Measurements from ENCODE around the gene DAB1.

DAB1 gene

GRCh38 chr1:57210881-57211280 lies 213.0 kb downstream of the DAB1 start:
- no peak for DNase-seq

DNA sequence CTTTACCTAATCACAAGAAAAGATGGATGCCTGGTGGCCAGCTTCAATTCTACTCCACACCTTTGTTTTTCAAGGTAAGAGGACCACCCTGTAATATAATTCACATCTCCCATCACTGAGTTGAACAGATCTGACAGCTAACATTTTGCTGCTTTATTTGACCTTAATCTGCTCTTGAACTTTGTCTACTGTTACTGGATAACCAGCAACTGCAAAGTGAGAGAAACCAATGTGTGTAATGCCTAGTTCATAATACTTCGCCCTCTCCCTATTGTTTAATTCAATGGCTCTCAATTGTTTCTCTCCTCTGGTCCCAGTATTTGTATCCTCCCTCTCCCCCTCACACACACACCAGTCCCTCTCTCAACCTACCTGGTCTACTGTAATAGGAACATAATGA lies 214.4 kb downstream of the DAB1 start:
- DNase-seq = no peak

GRCh38 chr1:57208741-57209302 lies 215.0 kb downstream of the DAB1 start:
- no peak for DNase-seq

DNA sequence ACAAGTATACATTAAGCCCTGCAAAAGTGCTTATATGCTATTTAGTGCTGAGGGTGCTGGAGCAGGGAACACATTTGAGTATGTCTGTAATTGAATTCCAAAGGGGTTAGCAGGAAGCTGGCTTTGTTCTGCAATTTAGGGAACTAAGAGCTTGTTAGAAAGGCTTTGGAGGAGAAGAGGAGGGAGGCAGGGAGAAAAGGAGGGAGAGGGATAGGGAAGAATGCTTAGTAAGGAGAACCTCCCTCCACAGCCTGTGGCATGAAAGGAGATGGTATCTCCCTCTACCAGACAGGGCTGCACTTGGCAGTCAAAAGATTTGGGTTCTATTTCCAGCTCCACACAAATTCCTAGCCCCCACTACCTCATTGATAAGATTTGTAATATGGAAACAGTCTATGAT lies 217.8 kb downstream of the DAB1 start:
- DNase-seq = no peak

- no peak for DNase-seq
Measured at GRCh38 chr1:57204942-57205787, 218.7 kb downstream of the DAB1 start.

- no peak for DNase-seq
Measured at GRCh38 chr1:57204091-57204490, 219.8 kb downstream of the DAB1 start.

DNA sequence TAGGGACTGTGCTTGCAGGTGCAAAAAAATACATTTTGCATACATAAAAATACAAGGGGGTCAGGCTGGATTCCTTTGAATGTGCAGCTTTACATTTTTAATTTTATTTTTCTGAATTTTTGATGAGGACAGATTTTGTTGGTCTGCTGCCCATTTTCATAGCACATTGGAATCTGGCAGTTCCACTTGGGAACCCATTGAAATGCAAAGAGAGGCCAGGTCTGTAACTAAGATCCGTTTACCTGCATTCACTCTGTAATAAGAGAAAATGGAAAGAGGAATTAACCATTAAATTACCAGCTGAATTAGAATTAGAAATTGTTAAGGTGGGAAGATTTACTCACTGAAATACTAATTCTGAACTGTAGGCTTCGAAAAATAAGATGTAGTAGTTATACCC lies 221.6 kb downstream of the DAB1 start:
- no peak for DNase-seq

DNA sequence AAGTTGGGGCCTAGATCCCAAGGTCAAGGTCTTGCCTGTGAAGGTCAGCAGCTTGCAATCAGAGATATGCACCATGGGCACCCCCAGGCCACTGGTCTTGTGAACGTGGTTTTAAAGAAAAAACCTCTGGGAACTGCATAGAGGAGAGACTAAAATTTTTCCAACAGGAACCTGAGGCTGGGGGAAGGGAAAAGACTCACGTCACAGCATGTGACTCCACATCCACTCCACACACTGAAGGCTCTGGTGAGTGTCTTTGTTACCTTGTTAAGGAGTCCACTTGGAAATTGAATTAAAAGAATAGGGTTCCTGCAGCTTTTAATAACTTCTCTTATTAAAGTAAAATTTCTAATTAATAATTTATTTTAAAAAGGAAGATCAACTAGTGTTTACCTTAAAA lies 224.9 kb downstream of the DAB1 start:
- DNase-seq = no peak

DNA sequence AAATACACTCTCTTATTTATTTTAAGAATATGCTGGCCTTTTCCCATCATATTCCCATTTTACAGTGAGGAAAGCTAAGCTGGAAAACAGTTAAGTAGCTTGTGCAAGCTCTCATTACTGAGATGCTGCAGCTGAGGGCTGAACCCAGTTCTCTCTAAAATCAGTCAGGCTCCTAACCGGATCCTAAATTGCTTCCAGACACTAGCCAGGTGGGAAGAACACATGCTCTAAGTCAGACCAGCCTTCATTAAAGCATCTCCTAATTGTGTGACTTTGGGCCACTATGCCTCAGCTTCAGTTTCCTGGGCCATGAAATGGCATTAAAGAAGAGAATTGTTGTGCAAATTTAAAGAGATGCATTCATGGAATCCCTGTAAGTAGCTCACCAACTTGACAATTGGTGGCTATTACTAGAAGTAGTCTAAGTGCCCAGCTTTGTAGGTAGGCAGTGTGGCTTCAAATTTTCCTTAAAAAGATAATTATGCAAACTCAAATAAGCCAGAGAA lies 228.4 kb downstream of the DAB1 start:
- no peak for DNase-seq

GRCh38 chr1:57192222-57192621 lies 231.6 kb downstream of the DAB1 start:
- DNase-seq = no peak

- no peak for DNase-seq
Measured at GRCh38 chr1:57190898-57191297, 233.0 kb downstream of the DAB1 start.

- DNase-seq = no peak
Measured at GRCh38 chr1:57188168-57188567, 235.7 kb downstream of the DAB1 start.

- no peak for DNase-seq
Measured at GRCh38 chr1:57186455-57186854, 237.4 kb downstream of the DAB1 start.

- DNase-seq = no peak
Measured at GRCh38 chr1:57179001-57179400, 244.9 kb downstream of the DAB1 start.

- DNase-seq = no peak
Measured at GRCh38 chr1:57175506-57175905, 248.4 kb downstream of the DAB1 start.

DNA sequence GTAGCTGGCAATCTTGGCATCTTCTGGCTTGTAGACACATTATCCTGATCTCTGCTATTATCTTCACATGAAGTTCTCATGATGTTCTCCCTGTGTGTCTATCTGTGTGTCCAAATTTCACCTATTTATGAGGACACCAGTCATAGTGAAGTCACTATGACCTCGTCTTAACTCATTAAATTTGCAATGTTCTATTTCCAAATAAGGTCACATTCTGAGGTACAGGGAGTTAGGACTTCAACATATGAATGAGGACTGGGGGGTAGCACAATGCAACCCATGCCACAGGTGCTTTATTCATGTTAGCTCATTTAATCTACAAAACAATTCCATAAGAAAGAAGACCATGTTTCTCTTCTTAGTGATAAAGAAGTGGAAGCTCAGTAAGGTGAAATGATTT lies 251.8 kb downstream of the DAB1 start:
- DNase-seq = no peak

DNA sequence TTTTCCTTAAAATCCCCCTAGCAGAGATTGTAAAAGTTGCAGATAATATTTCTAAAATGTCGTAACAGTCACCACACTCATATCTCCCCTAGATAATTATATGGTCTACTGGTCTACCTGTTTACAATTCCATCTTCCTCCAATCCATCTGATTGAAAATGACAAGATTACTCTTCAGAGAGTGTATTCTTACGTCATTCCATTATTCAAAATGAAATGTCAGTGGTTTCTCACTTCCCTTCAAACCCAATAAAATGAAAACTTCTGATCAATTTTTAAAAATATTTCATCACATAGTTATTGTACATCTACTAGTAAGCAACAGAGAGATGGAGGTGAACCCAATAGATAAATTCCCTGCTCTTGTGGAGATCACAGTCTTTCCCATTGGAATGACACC lies 255.9 kb downstream of the DAB1 start:
- DNase-seq = no peak

DNA sequence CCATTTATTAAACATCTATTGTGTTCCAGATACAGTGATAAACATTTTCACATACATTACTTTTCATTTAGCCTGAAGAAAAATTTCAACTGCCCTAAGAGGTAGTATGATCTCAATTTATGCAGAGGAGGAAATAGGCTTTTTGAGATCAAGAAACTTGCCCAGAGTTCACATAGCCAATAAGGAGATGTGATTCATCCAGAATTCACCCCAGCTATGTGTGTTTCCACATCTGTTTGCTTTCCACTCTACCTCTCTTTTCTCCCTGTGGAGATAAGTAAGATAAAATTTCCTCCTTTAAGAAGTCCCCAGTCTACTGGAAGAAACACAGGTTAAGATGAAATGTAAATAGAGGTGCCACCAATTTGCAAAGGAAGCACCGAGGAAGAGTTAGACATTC lies 258.3 kb downstream of the DAB1 start:
- DNase-seq = no peak

- DNase-seq = no peak
Measured at GRCh38 chr1:57164584-57164983, 259.3 kb downstream of the DAB1 start.

DNA sequence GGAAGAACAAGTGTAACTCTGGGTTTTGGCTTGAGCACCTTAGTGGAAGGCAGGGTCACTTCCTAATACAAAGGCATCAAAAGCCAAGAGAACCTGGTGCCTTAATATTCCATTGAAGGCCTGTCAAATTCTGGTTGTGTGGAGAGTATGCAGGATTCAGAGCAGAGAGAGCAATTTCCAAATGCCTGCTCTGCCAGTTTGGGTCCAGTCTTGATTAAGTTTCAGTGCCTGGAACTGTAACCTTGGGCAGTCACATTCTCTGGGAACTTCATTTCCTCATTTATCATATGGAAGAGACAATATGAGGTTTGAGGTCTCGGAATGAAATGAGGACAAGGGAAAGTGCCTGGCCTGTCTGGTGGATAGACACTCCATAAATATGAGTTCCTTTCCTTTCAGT lies 260.1 kb downstream of the DAB1 start:
- no peak for DNase-seq

GRCh38 chr1:57163325-57163724 lies 260.5 kb downstream of the DAB1 start:
- DNase-seq = no peak

GRCh38 chr1:57162607-57163261 lies 261.1 kb downstream of the DAB1 start:
- DNase-seq = no peak

- DNase-seq = no peak
Measured at GRCh38 chr1:57160594-57160993, 263.3 kb downstream of the DAB1 start.

DNA sequence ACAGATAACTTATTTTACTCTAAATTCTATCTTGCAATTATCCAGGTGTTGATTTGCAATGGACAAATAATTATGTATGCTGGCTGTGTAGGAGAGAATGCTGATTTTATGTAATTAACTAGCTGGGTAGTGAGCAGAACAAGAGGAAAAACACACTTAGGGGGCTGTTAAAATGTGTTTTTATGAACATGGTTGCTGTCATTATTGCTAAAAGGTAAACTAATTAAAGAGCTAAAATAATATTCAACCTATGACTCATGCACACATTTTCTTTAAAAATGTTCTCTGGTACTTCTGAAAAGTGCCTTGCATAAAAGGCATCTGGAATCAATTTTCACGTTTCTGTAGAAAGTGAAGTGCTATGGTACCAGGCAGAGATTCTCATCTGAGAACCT lies 265.3 kb downstream of the DAB1 start:
- no peak for DNase-seq
